MV-4-11 (cell line): Measurements from ENCODE around the gene TRIM24.
A peak's percentile ranks its signal among the peaks of the same experiment; 100 is the strongest.

Experiments used
- DNase-seq: peaks from one replicate; lab custom pipeline; 2025; lab: John Stamatoyannopoulos, UW

The TRIM24 gene

DNA sequence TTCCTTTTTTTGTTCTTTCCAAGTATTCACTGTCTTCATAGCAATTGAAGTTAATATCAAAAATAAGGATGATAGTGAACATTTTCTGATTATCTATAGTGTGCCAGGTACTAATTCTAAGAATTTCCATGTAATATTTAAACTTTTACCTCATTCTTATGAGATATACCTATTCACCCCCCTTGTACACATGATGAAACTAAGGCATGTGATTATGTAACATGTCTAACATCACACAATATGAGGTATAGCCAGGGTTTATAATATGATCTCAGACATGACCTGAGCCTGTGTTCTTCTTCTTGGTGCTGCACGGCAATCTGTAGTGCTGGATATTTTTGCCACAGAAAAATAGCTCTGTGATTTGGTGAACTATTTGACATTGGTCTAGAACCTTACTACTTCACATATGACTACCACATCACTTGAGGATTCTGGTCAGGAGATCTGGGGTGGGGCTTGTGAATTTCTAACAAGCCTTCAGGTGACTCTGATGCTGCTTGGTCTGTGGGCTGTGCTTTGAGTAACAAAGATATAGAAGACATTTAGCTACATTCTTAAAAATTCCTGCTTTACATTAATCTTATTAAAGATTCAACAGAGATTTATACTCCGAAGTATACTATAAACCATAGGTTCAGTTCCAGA is 79.1 kb downstream of the TRIM24 start:
- no peak for DNase-seq

DNA sequence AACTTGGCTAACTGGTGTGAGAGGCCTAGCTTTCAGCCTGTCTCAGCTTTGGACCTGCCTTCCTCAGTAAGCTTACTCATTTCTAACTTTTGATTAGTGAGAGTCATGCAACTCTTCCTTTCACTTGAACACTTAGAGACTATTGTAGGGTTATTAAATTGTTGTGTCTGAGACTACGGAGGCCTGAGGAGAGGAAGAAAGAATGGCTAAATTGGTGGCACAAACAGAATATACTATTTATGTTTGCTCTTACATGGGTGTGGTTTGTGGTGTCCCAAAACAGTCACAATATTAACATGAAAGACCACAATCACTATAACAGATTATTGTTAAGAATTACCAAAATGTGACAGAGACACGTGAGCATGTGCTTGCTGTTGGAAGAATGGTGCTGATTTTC is 82.1 kb downstream of the TRIM24 start:
- no peak for DNase-seq

DNA sequence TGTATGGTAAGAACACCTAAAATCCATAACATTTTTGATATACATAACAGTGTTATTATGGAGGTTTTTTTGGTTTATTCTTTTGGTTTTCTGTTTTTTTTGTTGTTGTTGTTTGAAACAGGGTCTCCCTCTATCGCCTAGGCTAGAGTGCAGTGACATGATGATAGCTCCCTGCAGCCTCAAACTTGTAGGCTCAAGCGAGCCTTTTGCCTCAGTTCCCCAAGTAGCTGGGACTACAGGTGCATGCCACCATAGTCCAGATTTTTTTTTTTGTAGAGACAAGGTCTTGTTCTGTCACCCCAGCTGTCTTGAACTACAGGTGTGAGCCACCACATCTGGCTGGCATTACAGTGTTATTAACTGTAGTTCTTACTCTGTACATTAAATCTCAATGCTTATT is 83.7 kb downstream of the TRIM24 start:
- DNase-seq, result no peak

DNA sequence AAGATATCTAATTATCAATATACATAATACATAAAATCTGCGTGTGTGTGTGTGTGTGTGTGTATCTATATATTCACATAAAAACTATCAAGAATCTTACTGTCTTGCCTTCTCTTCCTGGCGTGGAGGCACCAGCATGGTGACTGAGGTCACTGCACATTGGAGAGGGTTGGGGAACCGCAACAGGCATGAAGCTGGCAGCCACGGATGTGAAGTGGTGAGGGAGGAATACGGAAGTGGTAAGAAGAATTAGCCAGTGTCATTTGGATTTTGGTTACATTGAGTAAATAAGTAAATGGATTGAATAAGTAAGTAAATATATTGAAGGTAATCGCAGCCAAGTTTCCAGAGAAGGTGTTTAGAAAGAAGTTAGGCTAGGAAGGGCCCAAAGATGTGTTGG is 85.1 kb downstream of the TRIM24 start:
- no peak for DNase-seq

DNA sequence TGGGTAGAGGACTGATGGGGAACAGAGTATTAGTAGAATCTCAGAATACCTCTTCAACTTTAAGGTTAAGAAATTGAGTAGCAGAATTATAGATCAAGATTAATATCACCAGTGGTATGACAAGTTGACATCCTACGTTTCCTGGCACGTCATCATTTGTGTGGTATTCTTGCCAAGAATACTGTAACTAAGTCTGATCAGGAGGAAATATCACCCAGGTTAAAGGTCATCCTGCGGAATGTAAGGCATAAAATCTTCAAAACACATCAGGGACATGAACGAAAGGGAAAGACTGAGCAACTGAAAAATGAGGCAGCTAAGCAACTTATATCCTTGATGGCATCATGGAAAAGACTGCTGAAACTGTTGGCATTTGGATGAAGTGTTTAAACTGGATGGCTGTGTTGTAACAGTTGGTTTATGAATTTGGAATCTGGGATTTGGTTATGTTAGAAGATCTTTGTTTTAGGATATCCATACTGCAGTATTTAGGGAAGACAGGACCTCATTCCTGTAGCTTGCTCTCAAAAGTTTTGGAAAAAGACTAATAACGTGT is 86.1 kb downstream of the TRIM24 start:
- DNase-seq, result no peak

DNA sequence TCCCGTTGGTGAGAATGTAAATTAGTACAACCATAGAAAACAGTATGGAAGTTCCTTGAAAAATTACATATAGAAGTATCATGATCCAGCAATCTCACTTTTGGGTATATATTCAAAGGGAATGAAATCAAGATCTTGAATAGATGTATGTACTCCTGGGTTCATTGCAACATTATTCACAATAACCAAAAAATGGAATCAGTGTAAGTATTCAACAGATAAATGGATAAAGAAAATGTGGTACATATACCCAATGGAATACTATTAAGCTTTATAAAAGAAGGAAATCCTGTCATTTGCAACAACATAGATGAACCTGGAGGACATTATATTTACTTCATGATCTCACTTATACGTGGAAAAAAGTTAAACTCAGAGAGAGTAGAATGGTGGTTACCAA is 86.8 kb downstream of the TRIM24 start:
- no peak for DNase-seq

DNA sequence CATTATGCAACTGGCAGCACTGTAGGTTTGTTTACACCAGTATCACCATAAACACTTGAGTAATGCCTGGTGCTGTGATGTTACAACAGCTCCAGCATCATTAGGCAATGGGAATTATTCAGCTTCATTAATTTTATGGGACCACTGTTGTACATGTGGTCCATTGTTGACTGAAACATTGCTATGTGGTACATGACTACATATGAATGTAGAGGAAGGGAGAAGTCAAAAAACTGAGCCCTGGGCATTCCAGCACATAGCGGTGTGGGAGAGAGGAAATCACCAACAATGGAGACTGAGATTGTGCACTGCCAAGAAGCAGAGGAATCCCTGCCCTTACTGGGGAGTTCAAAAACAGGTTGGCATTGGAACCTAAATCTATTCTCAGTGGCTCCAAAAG is 89.0 kb downstream of the TRIM24 start:
- DNase-seq, result no peak

DNA sequence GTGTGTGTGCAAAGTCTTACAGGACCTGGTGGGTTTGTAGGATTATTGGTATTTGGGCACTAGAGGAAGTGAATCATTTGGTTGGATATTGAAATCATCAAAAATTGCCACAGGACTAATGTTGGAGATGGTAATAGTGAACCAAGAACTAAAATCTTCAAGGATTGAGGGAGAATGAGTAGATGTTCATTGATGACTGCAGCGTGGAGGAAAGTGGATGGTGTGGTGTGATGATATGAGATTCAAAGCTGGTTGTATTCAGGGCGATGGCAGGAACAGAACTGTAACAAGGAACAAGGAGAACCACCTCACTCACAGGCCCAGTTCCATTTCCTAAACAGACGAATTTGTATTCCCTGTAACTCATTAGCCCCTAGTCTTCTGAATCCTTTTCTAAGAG is 90.3 kb downstream of the TRIM24 start:
- DNase-seq, result no peak

DNA sequence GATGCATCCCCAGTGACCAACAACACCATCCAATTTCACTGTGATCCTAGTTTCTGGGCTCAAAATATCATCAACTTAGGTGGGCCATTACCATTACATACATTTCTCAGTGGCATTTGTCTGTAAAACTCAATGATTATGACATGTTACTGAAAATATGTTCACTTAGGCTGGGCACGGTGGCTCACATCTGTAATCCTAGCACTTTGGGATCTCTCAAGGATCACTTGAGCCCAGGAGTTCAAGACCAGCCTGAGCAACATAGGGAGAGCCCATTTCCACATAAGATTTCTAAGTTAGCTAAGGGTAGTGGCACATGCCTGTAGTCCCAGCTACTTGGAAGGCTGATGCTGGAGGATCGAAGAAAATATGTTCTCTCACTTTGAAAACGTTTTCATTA is 91.0 kb downstream of the TRIM24 start:
- no peak for DNase-seq

DNA sequence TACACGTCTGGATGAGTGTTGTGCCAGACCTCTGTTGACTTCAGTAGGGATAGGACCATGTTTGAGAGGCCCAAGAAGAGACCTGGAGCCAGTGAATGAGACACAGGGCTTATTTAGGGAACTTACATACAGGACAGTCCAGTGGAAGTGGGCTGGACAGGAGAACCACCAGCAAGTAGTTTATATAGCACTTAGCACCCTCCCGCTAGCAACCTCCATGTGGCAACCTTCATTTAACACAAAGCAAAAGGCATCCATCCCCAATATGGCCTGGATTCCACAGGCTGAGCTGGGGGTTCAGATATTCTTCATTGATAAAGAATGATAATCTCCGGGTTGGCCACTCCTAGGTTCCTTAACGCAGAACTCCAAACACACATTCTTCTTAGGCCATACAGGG is 93.7 kb downstream of the TRIM24 start:
- no peak for DNase-seq

DNA sequence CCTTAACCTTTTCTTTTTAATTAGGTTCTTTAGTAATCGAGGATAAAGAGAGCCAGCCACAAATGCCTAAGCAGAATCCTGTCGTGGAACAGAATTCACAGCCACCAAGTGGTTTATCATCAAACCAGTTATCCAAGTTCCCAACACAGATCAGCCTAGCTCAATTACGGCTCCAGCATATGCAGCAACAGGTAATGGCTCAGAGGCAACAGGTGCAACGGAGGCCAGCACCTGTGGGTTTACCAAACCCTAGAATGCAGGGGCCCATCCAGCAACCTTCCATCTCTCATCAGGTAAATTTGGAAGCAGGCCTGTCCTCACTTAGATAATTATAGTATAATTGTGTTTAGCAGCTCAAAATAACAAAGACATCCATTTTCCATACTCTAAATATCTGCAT is 94.6 kb downstream of the TRIM24 start:
- no peak for DNase-seq

DNA sequence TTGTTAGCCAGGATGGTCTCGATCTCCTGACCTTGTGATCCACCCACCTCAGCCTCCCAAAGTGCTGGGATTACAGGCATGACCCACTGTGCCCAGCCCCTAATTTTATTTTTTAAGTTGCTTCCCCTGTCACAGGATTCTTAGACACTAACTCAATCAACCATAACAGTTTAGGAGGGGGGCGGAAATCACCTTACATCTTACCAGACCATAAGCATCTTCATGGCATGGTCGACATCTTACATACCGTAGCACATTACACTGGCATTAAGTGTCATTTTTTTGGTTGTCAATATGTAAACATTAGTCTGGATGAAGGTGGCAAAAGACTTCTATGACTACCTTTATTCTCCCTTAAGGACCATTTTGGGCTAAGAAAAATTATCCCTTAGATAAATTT is 95.6 kb downstream of the TRIM24 start:
- DNase-seq, result no peak

DNA sequence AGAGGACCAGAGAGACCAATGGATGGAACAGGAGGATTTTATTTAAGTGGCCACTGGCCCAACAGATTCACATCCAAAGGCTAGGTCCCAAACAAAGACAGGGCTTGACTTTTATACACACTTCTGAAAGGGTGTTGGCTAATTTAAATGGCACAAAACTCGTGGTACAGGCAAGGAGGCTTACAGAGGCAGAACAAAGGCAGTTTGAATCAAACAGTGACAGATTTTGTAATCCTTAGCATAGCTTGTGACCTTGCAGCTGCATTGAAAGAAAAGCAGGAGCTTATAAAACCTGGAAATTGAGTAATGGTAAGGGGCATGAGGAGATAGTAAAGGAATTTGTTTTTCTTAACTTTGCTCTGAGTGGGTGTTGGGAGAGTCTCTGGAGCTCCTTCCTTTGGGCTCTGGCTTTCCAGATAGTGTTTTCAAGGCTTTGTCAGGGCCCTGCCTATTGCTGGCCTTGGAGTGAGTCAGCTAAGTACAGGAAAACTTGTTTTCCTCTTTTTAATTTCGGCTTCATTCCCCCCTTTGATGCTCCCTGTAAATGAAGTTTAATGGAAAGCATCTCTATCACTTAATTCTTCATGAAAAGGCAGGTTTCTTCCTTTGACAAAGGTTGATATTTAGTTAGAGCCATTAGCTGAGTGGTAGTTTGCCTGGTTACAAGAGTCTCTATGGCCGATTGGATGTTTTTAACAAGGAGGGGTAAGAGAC is 96.9 kb downstream of the TRIM24 start:
- DNase-seq, result no peak

DNA sequence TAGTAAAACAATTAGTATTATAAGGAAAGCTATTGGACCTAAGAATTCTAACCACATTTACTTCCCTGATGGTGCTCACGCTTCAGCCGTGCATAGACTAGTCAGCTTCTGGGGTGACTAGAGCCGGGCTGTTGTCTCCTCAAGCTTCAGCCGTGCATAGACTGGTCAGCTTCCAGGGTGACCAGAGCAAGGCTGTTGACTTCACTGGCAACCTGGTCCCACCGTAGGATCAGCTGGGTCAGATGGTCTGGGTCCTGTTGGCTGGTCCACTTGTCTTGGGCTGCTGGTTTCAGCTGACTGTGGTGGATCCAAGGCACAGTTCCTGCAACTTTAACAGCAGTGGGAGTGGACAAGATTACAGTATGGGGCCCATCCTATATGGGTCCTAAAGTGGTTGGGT is 99.4 kb downstream of the TRIM24 start:
- no peak for DNase-seq

DNA sequence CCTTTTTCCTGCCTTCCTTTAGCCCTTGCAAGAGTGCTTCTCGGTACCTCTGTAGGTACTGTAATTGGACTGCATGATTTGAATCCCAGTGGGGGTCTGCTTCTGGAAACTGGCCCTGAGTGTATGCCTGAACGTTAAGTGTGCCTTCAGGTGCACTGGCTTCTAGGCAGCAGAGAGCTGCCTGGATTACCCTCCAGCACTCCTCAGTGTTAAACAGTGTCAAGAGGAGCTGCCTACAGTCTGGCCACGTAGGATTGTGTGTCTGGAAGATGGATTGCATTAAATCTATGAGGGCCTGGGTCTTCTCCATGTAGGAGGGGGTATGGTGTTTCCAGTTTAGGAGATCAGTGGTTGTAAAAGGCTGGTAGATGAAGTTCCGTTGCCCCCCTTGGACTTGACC is 103.7 kb downstream of the TRIM24 start:
- no peak for DNase-seq

DNA sequence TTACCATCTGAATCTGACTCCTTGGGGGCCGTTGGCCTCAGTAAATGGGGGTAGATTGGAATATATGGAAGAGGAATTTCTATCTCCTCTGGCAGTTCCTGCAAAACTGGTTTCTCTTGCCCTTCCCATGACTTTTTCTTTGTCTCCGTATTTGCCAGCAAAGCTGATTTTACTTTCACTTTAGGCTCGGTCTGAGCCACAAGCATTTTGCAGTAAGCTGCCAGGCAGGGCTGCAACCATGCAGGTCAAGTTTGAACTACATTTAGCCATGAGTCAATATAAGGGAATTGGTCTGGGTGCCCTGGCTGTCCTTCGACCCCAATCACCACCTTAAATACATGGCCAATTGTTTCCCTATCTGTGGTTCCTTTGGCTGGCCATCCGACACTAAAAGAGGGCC is 104.3 kb downstream of the TRIM24 start:
- DNase-seq, result peak; percentile 59

DNA sequence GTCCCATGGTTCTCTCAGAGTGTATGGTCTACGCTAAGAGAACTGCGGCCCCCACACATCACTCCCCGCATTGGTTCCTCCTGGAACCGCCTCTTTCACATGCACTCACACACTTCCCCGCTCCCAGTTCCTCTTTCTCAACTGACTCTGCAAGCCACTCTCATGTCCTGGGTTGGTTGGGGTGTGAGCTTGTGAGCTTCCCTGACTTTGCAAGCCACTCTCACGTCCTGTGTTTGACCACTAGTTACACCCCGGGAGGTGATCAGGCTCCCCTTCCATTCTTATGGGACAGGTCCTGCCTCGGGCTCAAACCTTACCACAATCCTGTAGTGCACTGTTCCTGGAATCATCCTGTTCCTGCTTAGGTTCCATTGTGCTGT is 105.0 kb downstream of the TRIM24 start:
- DNase-seq, result peak; percentile 95

DNA sequence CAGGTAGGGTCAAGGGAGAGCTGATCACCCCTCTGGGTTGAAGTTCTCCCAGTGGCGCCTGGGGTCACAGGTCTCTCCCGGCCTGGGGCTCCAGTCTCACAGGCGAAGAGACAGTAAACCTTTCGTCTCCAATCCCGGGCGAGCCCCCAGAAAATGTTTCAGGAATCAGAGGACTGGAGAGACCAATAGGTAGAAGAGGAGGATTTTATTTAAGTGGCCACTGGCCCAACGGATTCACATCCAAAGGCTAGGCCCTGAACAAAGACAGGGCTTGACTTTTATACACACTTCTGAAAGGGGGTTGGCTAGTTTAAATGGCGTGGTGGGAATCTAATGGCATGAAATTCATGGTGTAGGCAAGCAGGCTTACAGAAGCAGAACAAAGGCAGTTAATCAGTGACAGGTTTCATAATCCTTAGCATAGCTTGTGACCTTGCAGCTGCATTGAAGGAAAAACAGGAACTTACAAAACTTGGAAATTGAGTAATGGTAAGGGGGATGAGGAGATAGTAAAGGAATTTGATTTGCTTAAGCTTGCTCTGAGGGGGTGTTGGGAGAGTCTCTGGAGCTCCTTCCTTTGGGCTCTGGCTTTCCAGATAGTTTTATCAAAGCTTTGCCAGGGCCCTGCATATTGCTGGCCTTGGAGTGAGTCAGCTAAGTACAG is 105.5 kb downstream of the TRIM24 start:
- peak; percentile 96 for DNase-seq

DNA sequence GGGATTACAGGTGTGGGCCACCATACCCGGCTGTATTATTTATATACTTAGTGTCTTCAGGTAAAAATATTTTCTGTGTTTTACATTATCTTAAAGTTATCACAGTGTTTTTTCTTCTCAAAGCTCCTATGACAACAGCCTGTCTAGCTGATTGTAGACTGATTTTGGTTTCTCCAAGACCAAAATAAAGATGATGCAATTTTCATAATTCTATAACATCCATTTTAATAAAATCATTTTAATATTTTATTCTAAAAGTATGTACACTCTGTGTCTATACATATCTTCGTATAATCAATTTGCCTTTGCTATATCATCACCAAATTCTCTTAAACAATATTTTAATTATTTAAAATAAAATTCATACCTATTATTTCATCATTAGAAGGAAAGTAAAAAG is 108.6 kb downstream of the TRIM24 start:
- DNase-seq, result no peak

DNA sequence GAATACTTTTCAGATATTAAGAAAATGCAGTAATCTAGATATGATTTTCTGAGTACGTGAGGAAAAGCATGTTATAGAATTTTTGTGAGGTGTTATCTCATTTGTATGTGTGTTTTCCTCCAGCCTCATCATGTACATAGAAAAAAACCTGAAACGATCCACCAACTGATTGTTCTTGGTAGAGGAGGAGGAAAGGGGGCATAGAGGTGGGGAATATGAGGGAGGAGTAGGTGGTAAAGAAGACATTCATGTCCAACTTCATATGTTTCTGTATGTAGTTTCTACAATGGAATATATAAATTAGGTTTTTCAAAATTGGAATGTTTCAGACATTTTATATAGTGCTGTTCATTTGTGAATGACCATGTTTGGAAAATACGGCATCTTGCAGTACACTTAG is 109.4 kb downstream of the TRIM24 start:
- no peak for DNase-seq

DNA sequence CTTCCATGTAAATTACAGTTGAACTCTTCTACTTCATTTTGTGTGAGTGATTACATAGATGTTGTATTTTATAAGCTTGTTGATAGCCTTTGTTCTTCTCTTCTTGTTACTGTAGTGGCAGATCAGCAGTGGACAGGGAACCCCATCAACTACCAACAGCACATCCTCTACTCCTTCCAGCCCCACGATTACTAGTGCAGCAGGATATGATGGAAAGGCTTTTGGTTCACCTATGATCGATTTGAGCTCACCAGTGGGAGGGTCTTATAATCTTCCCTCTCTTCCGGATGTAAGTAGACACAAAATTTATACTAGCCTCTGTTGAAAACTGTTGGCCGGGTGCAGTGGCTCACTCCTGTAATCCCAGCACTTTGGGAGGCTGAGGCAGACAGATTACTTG is 110.7 kb downstream of the TRIM24 start:
- no peak for DNase-seq

DNA sequence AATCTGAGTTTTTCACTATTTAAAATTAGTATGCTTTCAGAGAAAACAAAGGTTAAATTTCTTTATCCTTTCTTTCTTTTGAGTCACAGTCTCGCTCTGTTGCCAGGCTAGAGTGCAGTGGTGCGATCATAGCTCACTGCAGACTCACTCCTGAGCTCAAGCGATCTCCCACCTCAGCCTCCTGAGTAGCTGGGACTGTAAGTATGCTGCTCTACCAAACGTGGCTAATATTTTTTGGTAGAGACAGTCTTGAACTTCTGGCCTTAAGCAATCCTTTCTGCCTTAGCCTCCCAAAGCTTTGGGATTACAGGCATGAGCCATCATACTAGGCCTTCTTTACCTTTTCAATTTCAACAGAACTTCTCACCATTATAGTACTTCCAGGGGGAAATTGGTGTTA is 113.7 kb downstream of the TRIM24 start:
- no peak for DNase-seq

DNA sequence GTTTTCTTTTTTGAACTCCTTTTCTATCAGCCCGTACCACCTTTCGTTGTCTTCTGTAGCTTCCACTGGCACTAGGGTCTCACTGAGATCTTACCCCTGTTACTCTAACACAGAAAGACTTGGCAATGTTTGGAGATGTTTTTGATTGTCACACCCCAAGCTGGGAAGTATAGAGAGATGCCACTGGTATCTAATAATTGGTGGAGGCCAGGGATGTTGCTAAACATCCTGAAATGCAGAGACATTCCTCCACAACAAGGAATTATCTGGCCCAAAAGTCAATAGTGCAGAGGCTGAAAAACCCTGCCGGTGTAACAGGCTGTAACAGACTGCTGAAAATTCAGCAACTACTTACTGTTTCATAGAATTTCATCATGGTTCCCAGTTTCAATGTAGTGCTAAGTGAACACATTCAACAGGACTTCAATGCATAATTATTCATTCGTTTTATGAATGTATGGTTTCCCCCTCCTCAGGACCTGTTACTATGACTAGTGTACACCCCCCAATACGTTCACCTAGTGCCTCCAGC is 115.9 kb downstream of the TRIM24 start:
- no peak for DNase-seq
